KMS-11 (cell line): ENCODE results near the gene RNF220.
A peak's percentile ranks its signal among the peaks of the same experiment; 100 is the strongest.

Source experiments
- H2AFZ ChIP-seq: fragments of 200-600 bp; sonication (generic); 2 replicates; pipeline ENCODE4 v1.6.1; 2016; ENCODE audit warnings: antibody characterized with exemption, mixed run types, low read depth
- H3K27ac ChIP-seq: fragments of 200-600 bp; sonication (generic); 2 replicates; pipeline ENCODE4 v1.6.1; 2016; ENCODE audit warnings: mild to moderate bottlenecking, mixed run types
- H3K27me3 ChIP-seq: fragments of 200-600 bp; sonication (generic); 2 replicates; pipeline ENCODE4 v1.6.1; 2017; ENCODE audit warnings: mild to moderate bottlenecking, low read depth, mixed run types, moderate library complexity; ENCODE audit not compliant: insufficient read depth
- H3K36me3 ChIP-seq: fragments of 200-600 bp; sonication (generic); 2 replicates; pipeline ENCODE4 v1.6.1; 2017; ENCODE audit warnings: mild to moderate bottlenecking, mixed run types; ENCODE audit not compliant: insufficient read depth
- H3K4me1 ChIP-seq: fragments of 200-600 bp; sonication (generic); 2 replicates; pipeline ENCODE4 v1.6.1; 2016; ENCODE audit warnings: mild to moderate bottlenecking, low read depth, mixed run types; ENCODE audit not compliant: poor library complexity, severe bottlenecking
- H3K4me2 ChIP-seq: fragments of 200-600 bp; sonication (generic); 2 replicates; pipeline ENCODE4 v1.7.0; 2016; ENCODE audit warnings: mild to moderate bottlenecking, mixed run types
- H3K4me3 ChIP-seq: fragments of 200-600 bp; sonication (generic); IDR thresholded peaks from 2 replicates; pipeline ENCODE4 v1.6.1; 2017; ENCODE audit warnings: low read depth, low read length, mixed read lengths; ENCODE audit not compliant: insufficient read depth
- H3K79me2 ChIP-seq: fragments of 200-600 bp; sonication (generic); 2 replicates; pipeline ENCODE4 v1.6.1; 2016; ENCODE audit warnings: low read depth, mixed run types; ENCODE audit not compliant: insufficient read depth
- H3K9ac ChIP-seq: fragments of 200-600 bp; sonication (generic); 2 replicates; pipeline ENCODE4 v1.6.1; 2016; ENCODE audit warnings: mild to moderate bottlenecking, mixed run types
- H4K20me1 ChIP-seq: fragments of 200-600 bp; sonication (generic); 2 replicates; pipeline ENCODE4 v1.6.1; 2016; ENCODE audit warnings: mild to moderate bottlenecking, mixed run types; ENCODE audit not compliant: insufficient read depth
- CTCF ChIP-seq: fragments of 200-600 bp; sonication (generic); conservative IDR thresholded peaks from 2 replicates; pipeline ENCODE4 v1.6.1; 2017; ENCODE audit warnings: low read depth, mild to moderate bottlenecking, antibody characterized with exemption, low read length, moderate library complexity, mixed read lengths

RNF220 gene

GRCh38 chr1:44625348-44625747 is 220.3 kb downstream of the RNF220 start:
- no peak for TF ChIP-seq CTCF
- H3K27me3 ChIP-seq, result no peaks in the 10 kb centered on the region

GRCh38 chr1:44628962-44629756 is 224.1 kb downstream of the RNF220 start:
- H4K20me1 ChIP-seq, result no peaks in the 10 kb centered on the region
- H2AFZ ChIP-seq, result no peak overlapping the region
- H3K4me3 ChIP-seq, result no peak overlapping the region
- H3K4me1 ChIP-seq, result peaks cover 10% of the 10 kb centered on the region
- no peak for TF ChIP-seq CTCF
- no peaks in the 10 kb centered on the region for H3K27me3 ChIP-seq
- no peak overlapping the region for H3K27ac ChIP-seq
- H3K9ac ChIP-seq, result no peak overlapping the region
- no peak overlapping the region for H3K4me2 ChIP-seq
- no peaks in the 10 kb centered on the region; the same call in 1 of the 2 replicates for H3K79me2 ChIP-seq
- H3K36me3 ChIP-seq, result no peaks in the 10 kb centered on the region

More at GRCh38 chr1:44625348-44625747, 220.3 kb downstream of the RNF220 start:
- Histone ChIP-seq H3K4me1 (no peaks in the 10 kb centered on the region), H3K27ac (no peak overlapping the region), H4K20me1 (no peaks in the 10 kb centered on the region), H3K4me3 (no peak overlapping the region), H3K9ac (no peak overlapping the region), H3K79me2 (no peaks in the 10 kb centered on the region), H3K4me2 (no peak overlapping the region), H3K36me3 (no peaks in the 10 kb centered on the region), H2AFZ (no peak overlapping the region)

- no peak overlapping the region for H3K27ac ChIP-seq
- H3K4me1 ChIP-seq, result peaks cover 10% of the 10 kb centered on the region
- H3K27me3 ChIP-seq, result no peaks in the 10 kb centered on the region
- no peak for TF ChIP-seq CTCF
- no peaks in the 10 kb centered on the region for H4K20me1 ChIP-seq
- H2AFZ ChIP-seq, result no peak overlapping the region
- no peaks in the 10 kb centered on the region for H3K36me3 ChIP-seq
- H3K9ac ChIP-seq, result no peak overlapping the region
- no peaks in the 10 kb centered on the region; the same call in 1 of the 2 replicates for H3K79me2 ChIP-seq
- H3K4me3 ChIP-seq, result no peak overlapping the region
- H3K4me2 ChIP-seq, result no peak overlapping the region
Observed at GRCh38 chr1:44630116-44630515, 225.1 kb downstream of the RNF220 start.

GRCh38 chr1:44631333-44631646 is 226.2 kb downstream of the RNF220 start:
- TF ChIP-seq CTCF, result no peak
- Histone ChIP-seq H3K4me2 (peak overlapping the region; percentile 79), H2AFZ (peak overlapping the region; percentile 88), H3K4me3 (peak overlapping the region; percentile 58), H3K27me3 (no peaks in the 10 kb centered on the region), H4K20me1 (no peaks in the 10 kb centered on the region), H3K79me2 (no peaks in the 10 kb centered on the region; the same call in 1 of the 2 replicates), H3K4me1 (peaks cover 10% of the 10 kb centered on the region), H3K27ac (peak overlapping the region; percentile 99), H3K36me3 (no peaks in the 10 kb centered on the region), H3K9ac (peak overlapping the region; percentile 98)
